GM12874 (cell line): ENCODE measurements around the gene CHD1.

Source experiments
- CTCF ChIP-seq: IDR thresholded peaks from 2 replicates; pipeline ENCODE4 v1.5.1; 2011; ENCODE audit warnings: low read depth, mild to moderate bottlenecking, control low read depth, low read length, moderate library complexity; ENCODE audit not compliant: insufficient read depth

CHD1 gene

GRCh38 chr5:98844865-98845264, 83.9 kb downstream of the CHD1 start:
- no peak for TF ChIP-seq CTCF

GRCh38 chr5:98843481-98843880, 85.3 kb downstream of the CHD1 start:
- TF ChIP-seq CTCF, result no peak

GRCh38 chr5:98840946-98841345, 87.9 kb downstream of the CHD1 start:
- no peak for TF ChIP-seq CTCF

GRCh38 chr5:98839469-98840383, 89.1 kb downstream of the CHD1 start:
- TF ChIP-seq CTCF, result no peak

GRCh38 chr5:98836175-98836574, 92.6 kb downstream of the CHD1 start:
- TF ChIP-seq CTCF, result no peak

- no peak for TF ChIP-seq CTCF
Measured at GRCh38 chr5:98827588-98828284, 101.1 kb downstream of the CHD1 start.

GRCh38 chr5:98827161-98827560, 101.6 kb downstream of the CHD1 start:
- peak; percentile 16; the same call in 1 of the 2 replicates for TF ChIP-seq CTCF
